Measurements from ENCODE around the gene EBPL.

Gene EBPL

GRCh38 chr13:49645451-49645850 lies 45.8 kb downstream of the EBPL start:
- no peak for TF ChIP-seq CTCF (IDR thresholded peaks at IDR 0.05; ENCODE audit: extremely low read depth, missing control alignments)
- DNase-seq (ENCODE audit: low spot score), result no peak

GRCh38 chr13:49643035-49643646 lies 48.1 kb downstream of the EBPL start:
- no peak for DNase-seq (ENCODE audit: low spot score)
- TF ChIP-seq CTCF (IDR thresholded peaks at IDR 0.05; ENCODE audit: extremely low read depth, missing control alignments), result no peak

- DNase-seq (ENCODE audit: low spot score), result no peak
Measured at GRCh38 chr13:49641801-49642291, 49.4 kb downstream of the EBPL start.

GRCh38 chr13:49638744-49639072 lies 52.6 kb downstream of the EBPL start:
- DNase-seq (ENCODE audit: low spot score), result no peak
- TF ChIP-seq CTCF (IDR thresholded peaks at IDR 0.05; ENCODE audit: extremely low read depth, missing control alignments), result no peak

More at GRCh38 chr13:49641801-49642291, 49.4 kb downstream of the EBPL start:
- TF ChIP-seq CTCF (IDR thresholded peaks at IDR 0.05; ENCODE audit: extremely low read depth, missing control alignments), result no peak

- DNase-seq (ENCODE audit: low spot score), result no peak
- TF ChIP-seq CTCF (IDR thresholded peaks at IDR 0.05; ENCODE audit: extremely low read depth, missing control alignments), result no peak
Measured at GRCh38 chr13:49638030-49638743, 53.1 kb downstream of the EBPL start.

- DNase-seq (ENCODE audit: low spot score), result no peak
- no peak for TF ChIP-seq CTCF (IDR thresholded peaks at IDR 0.05; ENCODE audit: extremely low read depth, missing control alignments)
Measured at GRCh38 chr13:49636705-49637104, 54.6 kb downstream of the EBPL start.

- DNase-seq (ENCODE audit: low spot score), result peak; percentile 28
- no peak for TF ChIP-seq CTCF (IDR thresholded peaks at IDR 0.05; ENCODE audit: extremely low read depth, missing control alignments)
Measured at GRCh38 chr13:49635599-49636433, 55.5 kb downstream of the EBPL start.
